Stimulated activated CD4-positive, alpha-beta T cell treated with anti-CD3 and anti-CD28 coated beads, Interleukin-2, amount 100 ng/mL, for 48 hours (primary cell): Measurements from ENCODE around the gene ADCY6.

ENCODE experiments used
- DNase-seq, 2 donors: peaks; one replicate each; pipeline ENCODE4 v3.0.0-alpha.2; 2020

Gene ADCY6

GRCh38 chr12:48788854-48789775, at the start of gene ADCY6:
TSS of gene ADCY6 (minus strand) at chr12:48789089. CDS start at chr12:48783434, 5,655 bp downstream.
- no peak for DNase-seq

DNA sequence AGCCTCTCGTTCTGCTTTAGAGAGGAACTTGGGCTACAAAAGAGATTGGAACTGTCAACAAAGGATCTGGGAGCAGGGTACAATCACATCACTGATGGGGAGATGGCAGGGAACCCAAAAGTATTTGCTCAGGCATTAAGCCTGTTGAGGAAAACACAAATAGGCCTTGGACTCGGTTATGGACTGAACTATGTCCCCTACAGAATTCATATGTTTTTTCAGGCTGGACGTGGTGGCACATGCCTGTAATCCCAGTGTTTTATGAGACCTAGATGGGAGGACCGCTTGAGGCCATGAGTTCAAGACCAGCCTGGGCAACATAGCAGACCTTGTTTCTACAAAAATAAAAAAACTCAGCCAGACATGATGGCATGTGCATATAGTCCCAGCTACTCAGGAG, 49.2 kb upstream of the ADCY6 start:
- DNase-seq = no peak

DNA sequence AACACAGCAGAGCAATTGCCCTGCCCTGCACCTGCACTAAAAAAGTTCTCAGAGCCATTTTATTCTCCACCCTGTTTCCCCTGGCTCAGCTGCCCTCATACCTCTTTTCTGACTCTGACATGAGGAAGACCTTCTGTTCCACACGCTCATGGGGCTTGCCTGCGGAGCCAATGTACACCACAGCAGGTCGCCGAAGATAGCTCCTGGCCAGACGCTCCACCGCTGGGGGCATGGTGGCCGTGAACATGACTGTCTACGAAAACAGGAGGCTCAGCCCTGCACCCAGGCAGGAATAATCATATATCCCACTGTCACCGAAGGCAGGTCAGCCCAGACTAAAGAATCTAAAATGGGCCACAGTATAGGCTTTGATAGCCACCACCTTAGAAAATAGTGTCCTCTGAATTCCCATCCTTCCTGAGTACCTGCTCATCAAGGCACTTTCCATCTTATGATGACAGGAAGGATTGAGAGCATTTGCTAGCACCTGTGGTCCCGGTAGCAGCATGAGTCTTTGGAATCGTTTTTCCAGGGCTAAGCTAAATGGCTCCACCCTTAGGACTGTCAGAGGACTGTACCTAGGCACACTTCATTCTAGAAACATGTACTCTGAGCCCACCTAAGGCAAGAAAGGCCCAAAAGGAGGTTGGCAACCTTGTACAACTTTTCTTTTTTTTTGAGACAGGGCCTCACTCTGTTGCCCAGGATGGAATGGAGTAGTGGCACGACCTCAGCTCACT, 43.6 kb upstream of the ADCY6 start:
- DNase-seq = no peak

DNA sequence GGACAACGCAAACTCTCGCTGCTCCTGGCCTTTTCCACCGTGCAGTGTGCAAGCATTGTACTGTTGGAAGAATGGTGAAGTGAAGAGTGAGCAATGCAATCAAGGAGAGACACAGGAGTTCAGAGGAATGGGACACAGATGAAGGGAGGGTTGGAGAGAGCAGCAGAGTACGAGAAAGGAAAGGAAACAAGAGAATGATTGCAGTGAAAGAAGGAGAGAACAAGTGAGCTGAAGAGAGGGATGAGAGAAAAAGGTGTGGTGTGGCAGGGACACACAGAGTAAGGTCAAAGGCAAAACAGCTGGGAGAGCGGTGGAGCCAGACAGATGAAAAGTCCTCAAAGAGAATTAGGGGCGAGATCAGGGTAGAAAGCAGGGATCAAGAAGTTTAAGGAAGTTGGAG, 42.4 kb upstream of the ADCY6 start:
- DNase-seq = no peak

GRCh38 chr12:48828841-48829575, 40.1 kb upstream of the ADCY6 start:
- no peak for DNase-seq

GRCh38 chr12:48828293-48828692, 39.4 kb upstream of the ADCY6 start:
- no peak for DNase-seq

GRCh38 chr12:48827513-48828096, 38.7 kb upstream of the ADCY6 start:
- no peak for DNase-seq

GRCh38 chr12:48827026-48827425, 38.1 kb upstream of the ADCY6 start:
- DNase-seq = no peak

DNA sequence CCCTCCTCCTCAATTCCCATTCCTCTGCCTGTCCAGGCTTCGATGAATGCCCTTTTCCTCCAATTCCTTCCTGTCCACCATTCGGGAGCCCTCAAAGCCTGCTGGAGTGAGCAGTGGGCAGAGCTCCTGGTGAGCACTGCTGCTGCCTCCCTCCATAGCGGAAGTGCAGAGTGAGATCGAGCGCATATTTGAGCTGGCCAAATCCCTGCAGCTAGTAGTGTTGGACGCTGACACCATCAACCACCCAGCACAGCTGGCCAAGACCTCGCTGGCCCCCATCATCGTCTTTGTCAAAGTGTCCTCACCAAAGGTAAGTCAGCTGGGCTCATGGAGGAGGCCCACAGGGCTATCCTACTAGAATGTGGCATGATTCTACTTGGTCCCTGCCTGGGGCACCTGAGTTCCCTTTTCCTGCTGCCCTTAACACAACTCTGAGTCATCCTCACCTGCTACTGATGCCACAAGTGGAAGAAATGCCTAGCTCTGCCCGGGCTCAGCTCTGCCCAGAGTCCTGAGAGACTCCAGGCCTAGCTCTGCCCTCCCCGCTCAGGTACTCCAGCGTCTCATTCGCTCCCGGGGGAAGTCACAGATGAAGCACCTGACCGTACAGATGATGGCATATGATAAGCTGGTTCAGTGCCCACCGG, 37.4 kb upstream of the ADCY6 start:
- no peak for DNase-seq

- DNase-seq = no peak
Observed at GRCh38 chr12:48824905-48825304, 36.0 kb upstream of the ADCY6 start.

DNA sequence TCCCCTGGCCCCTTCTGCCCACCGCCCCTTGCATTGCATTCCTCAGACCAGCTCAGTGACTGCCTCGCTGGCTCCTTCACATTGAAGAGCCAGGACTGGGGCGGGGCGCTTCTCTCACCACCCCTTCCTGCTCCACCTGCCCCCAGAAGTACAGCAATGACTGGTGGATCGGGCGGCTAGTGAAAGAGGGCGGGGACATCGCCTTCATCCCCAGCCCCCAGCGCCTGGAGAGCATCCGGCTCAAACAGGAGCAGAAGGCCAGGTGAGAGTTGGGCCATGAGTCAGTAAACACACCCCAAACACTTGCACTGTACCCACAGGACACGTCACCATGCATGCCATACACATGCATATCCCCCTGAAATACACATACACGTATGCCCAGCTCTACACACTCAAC, 35.2 kb upstream of the ADCY6 start:
- no peak for DNase-seq

DNA sequence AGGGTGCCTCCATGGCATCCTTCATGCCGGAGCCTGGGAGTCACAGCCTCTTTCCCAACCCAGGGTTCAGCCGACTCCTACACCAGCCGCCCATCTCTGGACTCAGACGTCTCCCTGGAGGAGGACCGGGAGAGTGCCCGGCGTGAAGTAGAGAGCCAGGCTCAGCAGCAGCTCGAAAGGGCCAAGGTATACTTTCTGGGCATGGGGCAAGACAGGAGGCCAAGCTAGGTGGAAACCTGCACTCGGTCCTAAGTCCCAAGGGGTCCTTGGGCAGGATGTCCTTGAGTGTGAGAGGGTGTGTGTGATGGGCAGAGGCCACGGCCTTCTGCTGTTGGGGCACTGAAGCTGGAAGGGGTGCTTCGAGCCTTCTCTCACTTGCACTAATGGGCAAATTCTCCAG, 34.4 kb upstream of the ADCY6 start:
- no peak for DNase-seq

- no peak for DNase-seq
Observed at GRCh38 chr12:48822711-48823110, 33.8 kb upstream of the ADCY6 start.

- DNase-seq = no peak
Observed at GRCh38 chr12:48822139-48822538, 33.2 kb upstream of the ADCY6 start.

DNA sequence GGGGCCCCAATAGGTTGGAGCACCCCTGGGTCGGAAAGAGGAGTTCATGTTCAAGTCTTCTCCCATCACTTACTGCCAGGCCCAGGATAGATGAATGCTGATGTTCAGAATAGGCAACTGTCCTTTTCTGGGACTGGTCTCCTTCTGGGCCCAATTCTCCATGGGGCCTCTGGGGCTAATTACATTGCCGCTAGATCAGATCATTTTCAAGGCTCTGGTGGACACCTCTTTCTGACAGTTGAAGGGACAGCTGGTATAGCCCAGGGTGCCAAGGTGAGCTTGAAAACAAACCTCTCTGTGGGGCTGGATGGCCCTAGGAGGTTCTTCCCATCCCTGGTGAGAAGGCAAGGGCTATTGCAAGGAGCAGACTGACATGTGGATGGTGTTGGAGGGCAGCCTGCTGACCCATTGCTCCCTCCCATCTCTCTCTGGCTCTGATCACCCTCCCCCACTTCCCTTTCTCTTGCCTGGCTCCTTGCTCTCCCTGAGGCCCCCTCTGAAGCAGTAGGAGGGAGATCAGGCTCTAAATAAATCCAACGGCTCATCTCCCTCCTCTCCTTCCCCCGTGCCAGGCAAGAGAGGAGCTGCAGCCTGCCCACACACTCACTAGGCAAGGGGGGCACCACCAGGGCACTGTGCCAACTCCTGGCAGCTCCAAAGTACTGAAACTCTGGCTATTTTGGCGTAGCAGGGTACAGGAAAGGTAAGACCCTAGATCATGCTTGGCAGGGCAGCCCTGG, 31.3 kb upstream of the ADCY6 start:
- no peak for DNase-seq

- peak in 1 of 2 donors; percentile 31 for DNase-seq
Observed at GRCh38 chr12:48818831-48819590, 30.1 kb upstream of the ADCY6 start.

GRCh38 chr12:48817873-48818830, 29.3 kb upstream of the ADCY6 start, which contains the start of gene CACNB3:
TSS of gene CACNB3 (plus strand) at chr12:48818496. CDS start at chr12:48818930, 434 bp downstream.
- peak; percentile 70 for DNase-seq

- DNase-seq = no peak
Observed at GRCh38 chr12:48816143-48816854, 27.4 kb upstream of the ADCY6 start.
